ENCODE data around the gene ALPG. TPM values are rescaled to one million over a fixed set of nuclear protein-coding genes. Genes with fewer than 3 reads are reported as not detected.

ALPG gene
- total and polyA plus RNA-seq, 10 of the 15 experiments (the other 5 are each of a cell fraction or from before 2014, with no cell fraction given), result not detected

- TF ChIP-seq ELK1 (IDR thresholded peaks at IDR 0.05; ENCODE audit: low read depth, low read length) (no peak), JUNB (IDR thresholded peaks at IDR 0.05) (no peak), EZH2 (IDR thresholded peaks at IDR 0.05; ENCODE audit: borderline replicate concordance, control insufficient read depth, low read depth, low read length) (no peak), KLF5 (IDR thresholded peaks at IDR 0.05; ENCODE audit: partially characterized antibody) (no peak), MYB (IDR thresholded peaks at IDR 0.05; ENCODE audit: borderline replicate concordance, low read depth, low read length) (no peak)
Measured at GRCh38 chr2:232437195-232437571, 30.5 kb downstream of the ALPG start (continued).

GRCh38 chr2:232438091-232438490, 31.4 kb downstream of the ALPG start:
- 47% methylated on average over 12 of the region's 12 CpGs for WGBS (ENCODE audit: insufficient coverage, insufficient replicate concordance, low lambda C conversion rate, missing lambda C conversion rate)
- ChIA-PET CTCF (interaction anchor here (1.1 kb wide), 1 partner anchor 103 kb away, joined by 3 read pairs; no protein-coding TSS in a partner anchor), POLR2A (no interaction called here), SMC1A (ENCODE audit: uncharacterized antibody, unreplicated experiment) (interaction anchor here (1.0 kb wide), 1 partner anchor 9 kb away, joined by 3 read pairs; no protein-coding TSS in a partner anchor), RAD21 (ENCODE audit: unreplicated experiment) (interaction anchor here (1.7 kb wide), 1 partner anchor 532 kb away, joined by 3 read pairs; no protein-coding TSS in a partner anchor)
- Histone ChIP-seq H3K79me2 (ENCODE audit: control insufficient read depth, insufficient read depth, low read length) (no peaks in the 10 kb centered on the region), H3K4me1 (ENCODE audit: control insufficient read depth, insufficient read depth, low read length) (no peaks in the 10 kb centered on the region), H2AFZ (ENCODE audit: control insufficient read depth, low read depth, low read length) (no peak overlapping the region), H3K4me3 (no peak overlapping the region), H3K4me2 (ENCODE audit: control insufficient read depth, insufficient read depth) (no peak overlapping the region), H4K20me1 (ENCODE audit: control insufficient read depth, insufficient read depth) (no peaks in the 10 kb centered on the region), H3K36me3 (ENCODE audit: control insufficient read depth in 2 of 2, insufficient read depth in 2 of 2, low read length in 1 of 2) (no peaks in the 10 kb centered on the region), H3K9me3 (replicated peaks; ENCODE audit: control insufficient read depth, insufficient read depth, low read length) (no peaks in the 10 kb centered on the region), H3K27ac (ENCODE audit: control insufficient read depth, insufficient read depth) (no peak overlapping the region), H3K27me3 (replicated peaks in 1 of 2; ENCODE audit: control insufficient read depth in 2 of 2, insufficient read depth in 2 of 2, low read length in 1 of 2) (no peaks in the 10 kb centered on the region; a peak in 3 of 4 replicates), H3K9ac (ENCODE audit: control insufficient read depth, insufficient read depth, low read length) (no peak overlapping the region)
- BruUV-seq (replicated peaks), result no TSS peak
- no peak for FAIRE-seq
- in situ Hi-C loops (cut with MboI) (no loop called here), intact Hi-C loops (cut with micrococcal nuclease; ENCODE audit: unreplicated experiment) (no loop called here)
- no peak for ATAC-seq
- DNase-seq (ENCODE audit: low read depth, low spot score), result no peak
- TF ChIP-seq REST (IDR thresholded peaks at IDR 0.05; ENCODE audit: low read depth, low read length) (no peak), PAX8 (IDR thresholded peaks at IDR 0.05) (no peak), SKIL (IDR thresholded peaks at IDR 0.05; ENCODE audit: low read depth, poor library complexity, severe bottlenecking) (no peak), MXI1 (IDR thresholded peaks at IDR 0.05; ENCODE audit: low read depth, low read length) (no peak), BRCA1 (IDR thresholded peaks at IDR 0.05; ENCODE audit: low read depth, low read length) (no peak), USF1 (IDR thresholded peaks at IDR 0.05; ENCODE audit: borderline replicate concordance, extremely low read length, insufficient read depth, low read depth, low read length) (no peak), FOXM1 (IDR thresholded peaks at IDR 0.05; ENCODE audit: low read depth, low read length) (no peak), ZBED1 (IDR thresholded peaks at IDR 0.05; ENCODE audit: borderline replicate concordance) (no peak), IRF3 (IDR thresholded peaks at IDR 0.05) (no peak), ZSCAN29 (IDR thresholded peaks at IDR 0.05) (no peak)

Measured in GM12878 (cell line).